Activated naive CD8-positive, alpha-beta T cell treated with anti-CD3 and anti-CD28 coated beads, Interleukin-2, amount 50 U/mL, for 16 hours (primary cell): ENCODE measurements around the gene FKRP.
"Not testable (repeated sequence)": the region's sequence is repeated elsewhere in the genome, so short reads cannot be mapped to it uniquely, and the experiment has no call there.

Source experiments
- DNase-seq: peaks from one replicate; pipeline ENCODE4 v3.0.0-alpha.2; 2020; ENCODE audit warnings: low read depth, low spot score

Gene FKRP

GRCh38 chr19:46759817-46760333, 14.0 kb downstream of the FKRP start:
- DNase-seq, result no peak

- no peak for DNase-seq
Observed at GRCh38 chr19:46760363-46760762, 14.5 kb downstream of the FKRP start.

GRCh38 chr19:46760897-46761296, 15.0 kb downstream of the FKRP start:
- not testable (repeated sequence) for DNase-seq

GRCh38 chr19:46761418-46761831, 15.6 kb downstream of the FKRP start:
- DNase-seq, result no peak

GRCh38 chr19:46762245-46762890, 16.5 kb downstream of the FKRP start:
- no peak for DNase-seq

GRCh38 chr19:46764817-46765291, 19.0 kb downstream of the FKRP start:
- no peak for DNase-seq

GRCh38 chr19:46766569-46767317, 20.9 kb downstream of the FKRP start:
- DNase-seq, result no peak

- not testable (repeated sequence) for DNase-seq
Observed at GRCh38 chr19:46768746-46769145, 22.9 kb downstream of the FKRP start.

GRCh38 chr19:46772170-46773017, 26.5 kb downstream of the FKRP start:
- DNase-seq, result no peak

- no peak for DNase-seq
Observed at GRCh38 chr19:46773018-46773399, 27.2 kb downstream of the FKRP start.

GRCh38 chr19:46775642-46776258, 29.9 kb downstream of the FKRP start:
- no peak for DNase-seq

- no peak for DNase-seq
Observed at GRCh38 chr19:46776927-46777911, 31.4 kb downstream of the FKRP start.

- DNase-seq, result not testable (repeated sequence)
Observed at GRCh38 chr19:46777956-46778645, 32.2 kb downstream of the FKRP start.

- no peak for DNase-seq
Observed at GRCh38 chr19:46782355-46783019, 36.6 kb downstream of the FKRP start.

- DNase-seq, result no peak
Observed at GRCh38 chr19:46783670-46784069, 37.8 kb downstream of the FKRP start.

- DNase-seq, result peak; percentile 25
Observed at GRCh38 chr19:46784262-46785053, 38.6 kb downstream of the FKRP start.

- no peak for DNase-seq
Observed at GRCh38 chr19:46785054-46785979, 39.5 kb downstream of the FKRP start.

GRCh38 chr19:46785980-46786235, 40.1 kb downstream of the FKRP start:
- DNase-seq, result no peak
